Nucleus accumbens (tissue), 56 donors: ENCODE measurements around the gene MINDY4B.
A peak's percentile ranks its signal among the peaks of the same experiment; 100 is the strongest.

Source experiments
- DNase-seq, 56 donors: peaks; one replicate each; lab custom pipeline; 2025; lab: John Stamatoyannopoulos, UW

Gene MINDY4B

GRCh38 chr3:150850191-150850590 lies 55.0 kb downstream of the MINDY4B start:
- DNase-seq: no peak

- no peak for DNase-seq
Measured at GRCh38 chr3:150848864-150849263, 56.4 kb downstream of the MINDY4B start.

GRCh38 chr3:150847433-150847832 lies 57.8 kb downstream of the MINDY4B start:
- DNase-seq: no peak

- no peak for DNase-seq
Measured at GRCh38 chr3:150844484-150844883, 60.8 kb downstream of the MINDY4B start.

- DNase-seq: no peak
Measured at GRCh38 chr3:150843241-150843640, 62.0 kb downstream of the MINDY4B start.

- DNase-seq: no peak
Measured at GRCh38 chr3:150840802-150841515, 64.3 kb downstream of the MINDY4B start.

GRCh38 chr3:150830745-150831144 lies 74.5 kb downstream of the MINDY4B start:
- DNase-seq: no peak

- no peak for DNase-seq
Measured at GRCh38 chr3:150830094-150830681, 75.1 kb downstream of the MINDY4B start.

GRCh38 chr3:150829408-150829807 lies 75.8 kb downstream of the MINDY4B start:
- no peak for DNase-seq

- no peak for DNase-seq
Measured at GRCh38 chr3:150828997-150829396, 76.2 kb downstream of the MINDY4B start.

GRCh38 chr3:150828261-150828660 lies 77.0 kb downstream of the MINDY4B start:
- no peak for DNase-seq

GRCh38 chr3:150826466-150827282 lies 78.6 kb downstream of the MINDY4B start:
- DNase-seq: no peak

- DNase-seq: no peak
Measured at GRCh38 chr3:150825916-150826377, 79.3 kb downstream of the MINDY4B start.

GRCh38 chr3:150825192-150825915 lies 79.9 kb downstream of the MINDY4B start:
- DNase-seq: peak in 1 of 56 donors; percentile 3

GRCh38 chr3:150823277-150823676 lies 82.0 kb downstream of the MINDY4B start:
- DNase-seq: no peak

GRCh38 chr3:150822636-150823035 lies 82.6 kb downstream of the MINDY4B start:
- no peak for DNase-seq
